GM23248 (cell line): ENCODE data around the gene PVALB.

Source experiments
- EZH2 ChIP-seq: fragments of 200-600 bp; sonication (generic); IDR thresholded peaks from 2 replicates; pipeline ENCODE4 v1.6.1; 2018; ENCODE audit warnings: antibody characterized with exemption, mild to moderate bottlenecking; ENCODE audit not compliant: insufficient read depth, poor library complexity, severe bottlenecking
- EZH2phosphoT487 ChIP-seq: fragments of 200-600 bp; sonication (generic); IDR thresholded peaks from 2 replicates; pipeline ENCODE4 v1.6.1; 2018; ENCODE audit warnings: antibody characterized with exemption, moderate library complexity, mild to moderate bottlenecking, low read depth; ENCODE audit not compliant: insufficient read depth

DNA sequence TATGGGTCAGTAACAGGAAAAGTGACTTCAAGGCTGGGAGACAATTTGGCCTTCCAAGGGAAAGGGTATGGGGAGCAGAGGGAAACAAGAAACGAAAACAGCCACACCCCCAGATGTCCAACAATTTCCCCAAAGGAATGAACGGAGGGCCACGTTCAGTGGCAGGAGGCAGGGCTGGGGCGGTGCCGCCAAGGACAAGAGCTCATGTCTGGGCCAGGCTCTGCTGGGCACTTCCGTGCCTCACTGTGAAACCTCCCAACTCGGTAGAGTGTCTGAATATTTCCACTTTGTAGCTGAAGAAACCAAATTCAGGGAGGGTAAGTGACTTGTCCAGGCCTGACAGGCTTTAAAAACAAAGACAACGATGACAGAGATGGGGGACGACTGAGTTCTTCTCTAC, 52.8 kb downstream of the PVALB start:
- TF ChIP-seq EZH2 (no peak), EZH2phosphoT487 (no peak)
